IPS-NIHi11 (cell line): ENCODE measurements around the gene CCND1.

Experiments
- DNase-seq: peaks from one replicate; pipeline ENCODE4 v3.0.0; 2012; ENCODE audit warnings: mixed read lengths, low spot score

The CCND1 gene

DNA sequence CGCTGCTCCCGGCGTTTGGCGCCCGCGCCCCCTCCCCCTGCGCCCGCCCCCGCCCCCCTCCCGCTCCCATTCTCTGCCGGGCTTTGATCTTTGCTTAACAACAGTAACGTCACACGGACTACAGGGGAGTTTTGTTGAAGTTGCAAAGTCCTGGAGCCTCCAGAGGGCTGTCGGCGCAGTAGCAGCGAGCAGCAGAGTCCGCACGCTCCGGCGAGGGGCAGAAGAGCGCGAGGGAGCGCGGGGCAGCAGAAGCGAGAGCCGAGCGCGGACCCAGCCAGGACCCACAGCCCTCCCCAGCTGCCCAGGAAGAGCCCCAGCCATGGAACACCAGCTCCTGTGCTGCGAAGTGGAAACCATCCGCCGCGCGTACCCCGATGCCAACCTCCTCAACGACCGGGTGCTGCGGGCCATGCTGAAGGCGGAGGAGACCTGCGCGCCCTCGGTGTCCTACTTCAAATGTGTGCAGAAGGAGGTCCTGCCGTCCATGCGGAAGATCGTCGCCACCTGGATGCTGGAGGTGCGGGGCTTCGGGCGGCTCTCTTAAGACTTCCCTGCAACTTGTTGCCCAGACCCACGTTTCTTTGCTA, at the start of gene CCND1:
Gene CCND1, plus strand, starts transcription at position 162 of the 587 bp plus-strand sequence. Its CDS starts 158 bp downstream, at position 320.
- DNase-seq: peak; percentile 70

DNA sequence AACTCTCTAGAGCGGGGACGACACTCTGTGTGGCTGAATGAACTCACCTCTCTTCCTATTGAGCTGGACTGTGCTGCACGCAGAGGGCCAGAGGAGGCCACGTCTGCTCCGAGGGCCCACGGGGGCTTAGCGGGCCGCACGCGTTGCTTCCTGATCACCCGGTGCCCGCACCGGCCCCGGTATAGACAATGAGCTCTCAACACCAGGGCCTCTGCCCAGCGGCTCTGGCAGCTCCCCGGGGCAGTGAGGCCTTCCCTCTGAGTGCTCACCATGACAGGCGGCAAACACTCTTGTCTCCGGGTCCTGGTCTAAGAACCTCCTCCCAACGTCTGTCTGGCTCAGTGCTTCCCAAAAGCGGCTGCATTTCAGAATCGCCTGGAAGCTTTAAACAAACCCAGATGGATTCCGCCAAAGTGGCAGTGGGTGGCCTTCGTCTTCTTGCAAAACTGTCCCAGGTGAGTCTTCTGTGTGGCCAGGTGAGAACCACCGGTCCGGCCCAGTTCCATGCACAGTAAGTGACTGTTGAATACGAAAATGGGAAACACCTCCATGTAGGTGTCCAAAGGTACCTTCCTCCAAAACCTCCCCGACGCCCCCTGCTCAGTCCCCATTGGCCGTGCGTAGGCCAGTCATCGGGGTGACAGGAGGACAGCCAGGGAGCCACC, 47.8 kb upstream of the CCND1 start:
- no peak for DNase-seq

DNA sequence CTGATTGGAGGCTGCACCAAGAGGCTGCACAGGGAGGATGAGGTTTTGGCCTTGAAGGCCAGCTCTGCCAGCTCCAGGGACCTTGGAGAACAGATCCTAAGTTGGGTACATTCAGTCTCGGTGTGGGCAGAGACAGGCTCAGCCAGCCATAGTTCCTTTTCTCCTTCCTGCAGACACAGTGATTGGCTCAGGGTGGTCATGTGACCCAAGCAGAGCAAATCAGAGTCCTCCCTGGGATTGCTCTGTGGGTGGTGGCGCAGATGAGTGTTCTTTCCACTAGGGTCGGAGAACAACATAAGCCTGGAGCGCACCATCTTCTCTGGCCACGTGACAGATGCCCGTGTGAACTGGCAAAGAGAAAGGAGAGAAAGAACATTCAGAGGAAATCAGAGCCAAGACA, 47.1 kb upstream of the CCND1 start:
- no peak for DNase-seq

DNA sequence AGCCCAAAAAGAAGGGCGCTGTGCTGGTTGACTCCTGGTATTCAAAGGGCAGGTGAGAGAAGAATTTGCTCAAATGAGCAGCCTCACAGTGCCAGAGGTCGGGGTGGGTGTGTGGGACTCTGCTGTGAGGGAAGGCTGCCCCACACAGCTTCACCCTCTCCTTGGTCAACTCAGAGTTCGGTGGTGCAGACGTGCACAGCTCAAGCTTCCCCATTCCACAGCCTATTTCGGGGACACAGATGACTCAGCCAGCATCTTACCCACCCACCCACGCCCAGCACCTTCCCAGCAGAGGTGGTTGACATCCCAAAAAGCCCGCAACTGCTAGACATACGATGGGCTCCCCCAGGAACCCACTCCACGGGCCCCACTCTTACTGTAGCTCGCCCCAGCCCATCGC, 46.5 kb upstream of the CCND1 start:
- DNase-seq: no peak

DNA sequence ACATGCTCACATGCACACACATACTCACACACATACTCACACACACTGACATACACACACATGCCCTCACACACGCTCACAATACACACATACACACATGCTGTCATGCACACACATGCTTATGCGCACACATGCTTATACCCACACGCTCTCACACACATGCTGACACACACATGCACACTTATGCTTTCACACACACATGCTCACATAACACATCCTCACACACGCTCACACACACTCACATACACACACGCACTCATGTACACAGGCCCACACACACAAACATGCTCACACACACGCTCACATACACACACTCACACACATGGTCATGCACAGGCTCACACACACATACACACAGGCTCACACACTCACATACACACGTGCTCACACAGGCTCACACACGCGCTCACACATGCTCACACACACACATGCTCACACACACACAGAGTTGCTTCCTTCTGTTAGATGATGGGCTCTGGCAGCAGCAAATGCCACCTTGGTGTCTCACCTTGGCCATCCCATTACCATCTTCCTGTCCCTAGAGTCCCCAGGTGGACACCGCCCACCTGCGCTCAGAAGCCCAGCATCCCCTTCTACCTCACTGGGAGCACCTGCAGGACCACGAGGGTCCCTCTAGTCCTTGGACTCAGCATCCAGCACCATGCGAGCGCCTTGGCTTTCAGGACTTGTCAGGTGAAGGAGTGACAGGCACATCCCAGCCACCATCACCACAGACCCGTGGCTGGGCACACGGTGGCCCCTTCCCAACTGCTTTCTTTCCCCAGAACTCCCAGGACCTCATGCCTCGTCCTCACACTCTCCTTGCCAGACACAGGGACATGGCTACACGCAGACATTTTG, 44.9 kb upstream of the CCND1 start:
- DNase-seq: no peak

DNA sequence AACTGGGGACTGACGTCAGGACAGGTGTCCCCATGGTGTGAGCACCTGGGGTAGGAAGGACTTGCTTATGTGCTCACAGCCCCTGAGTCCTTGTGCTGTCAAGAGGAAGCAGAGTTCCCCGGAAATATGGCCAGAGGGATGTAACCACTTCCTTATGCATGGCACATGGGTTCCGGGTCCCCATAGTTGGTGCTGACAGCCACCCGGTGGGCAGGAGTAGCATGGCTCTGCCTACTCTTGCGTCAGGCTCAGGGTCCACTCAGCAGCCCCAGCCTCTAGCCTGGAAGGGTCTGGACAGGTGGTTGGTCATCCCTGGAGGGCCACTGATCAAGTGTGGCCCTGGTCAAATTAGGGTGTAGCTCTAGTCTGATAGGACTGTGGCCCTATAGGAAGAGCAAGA, 42.8 kb upstream of the CCND1 start:
- DNase-seq: no peak

DNA sequence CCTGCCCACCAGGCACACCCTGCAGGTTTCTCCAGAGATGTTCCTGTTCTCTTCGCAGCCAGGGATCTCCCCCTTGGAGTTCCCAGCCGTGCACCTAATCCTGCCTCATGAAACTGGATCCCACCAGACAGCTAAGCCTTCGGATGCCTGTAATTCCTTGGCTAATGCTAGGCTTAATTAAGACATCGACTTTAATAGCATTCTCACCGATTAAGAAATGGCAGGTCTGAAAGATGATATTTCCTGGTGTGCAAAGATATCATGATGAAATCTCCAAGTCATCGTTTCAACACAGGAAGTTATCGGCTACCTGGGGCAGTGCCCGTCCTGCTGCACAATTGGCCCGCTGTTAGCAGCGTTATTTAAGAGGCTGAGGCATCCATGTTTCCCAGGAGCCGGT, 41.5 kb upstream of the CCND1 start:
- no peak for DNase-seq

DNA sequence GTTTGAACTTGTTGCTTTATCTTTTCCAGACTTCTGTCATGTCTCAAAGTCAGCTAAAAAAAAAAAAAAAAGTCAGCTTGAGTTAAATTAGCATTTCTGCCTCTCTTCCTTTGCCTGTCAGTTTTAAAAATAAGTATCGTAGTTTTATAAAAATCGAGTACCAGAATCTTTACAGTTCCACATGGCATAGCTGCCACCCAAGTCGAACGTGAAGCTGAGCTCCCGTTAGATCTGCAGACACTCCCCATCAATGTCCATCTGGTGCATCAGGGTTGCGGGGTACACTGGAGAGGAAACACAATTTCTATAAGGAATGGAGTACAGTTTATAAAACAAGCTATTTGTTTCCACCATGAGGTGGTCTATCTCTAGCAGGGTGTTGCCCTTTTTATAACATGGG, 41.0 kb upstream of the CCND1 start:
- DNase-seq: no peak

DNA sequence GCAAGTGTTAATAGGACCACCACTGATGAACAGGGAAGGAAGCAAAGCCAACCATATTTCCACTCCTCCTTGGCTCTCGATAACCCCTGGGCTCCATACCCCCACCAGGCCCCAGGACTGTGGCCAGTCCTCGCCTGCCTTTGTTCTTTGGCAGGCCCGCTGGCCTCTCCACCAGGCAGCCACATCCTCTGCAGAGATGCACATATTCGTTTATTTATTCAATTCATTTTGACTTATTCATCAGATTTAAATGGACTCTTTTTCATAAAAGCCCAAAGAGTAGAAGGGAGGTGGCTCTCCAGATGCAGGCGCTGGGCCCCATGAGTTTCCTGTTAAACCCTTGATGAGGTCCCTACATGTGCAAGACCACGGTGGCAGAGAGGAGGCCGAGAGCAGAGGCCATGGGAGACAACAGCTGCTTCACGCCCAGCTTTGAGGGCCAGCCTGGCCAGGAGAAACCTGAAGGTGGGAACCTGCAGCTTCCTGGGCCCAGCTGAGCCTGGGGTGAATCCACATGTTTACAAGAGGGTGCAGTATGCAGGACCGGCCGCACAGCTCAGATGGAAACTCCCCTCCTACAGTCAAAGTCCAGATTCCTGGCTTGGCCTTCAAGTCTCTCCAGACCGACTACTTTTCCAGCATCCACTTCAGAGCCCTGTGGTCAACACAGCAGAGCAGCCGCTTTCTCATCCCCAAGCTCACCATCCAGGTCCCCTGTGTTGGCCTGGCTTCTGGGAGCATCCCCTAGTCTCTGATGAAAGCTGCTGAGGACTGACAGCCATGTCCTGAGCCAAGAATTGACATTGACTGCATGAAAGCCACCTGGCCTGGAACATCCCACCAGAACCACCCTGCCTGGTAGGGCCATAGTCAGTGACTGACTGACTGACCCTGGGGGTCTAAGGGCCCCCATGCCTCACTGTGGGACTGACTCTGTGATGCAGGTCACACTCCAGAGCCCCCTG, 39.7 kb upstream of the CCND1 start:
- no peak for DNase-seq

DNA sequence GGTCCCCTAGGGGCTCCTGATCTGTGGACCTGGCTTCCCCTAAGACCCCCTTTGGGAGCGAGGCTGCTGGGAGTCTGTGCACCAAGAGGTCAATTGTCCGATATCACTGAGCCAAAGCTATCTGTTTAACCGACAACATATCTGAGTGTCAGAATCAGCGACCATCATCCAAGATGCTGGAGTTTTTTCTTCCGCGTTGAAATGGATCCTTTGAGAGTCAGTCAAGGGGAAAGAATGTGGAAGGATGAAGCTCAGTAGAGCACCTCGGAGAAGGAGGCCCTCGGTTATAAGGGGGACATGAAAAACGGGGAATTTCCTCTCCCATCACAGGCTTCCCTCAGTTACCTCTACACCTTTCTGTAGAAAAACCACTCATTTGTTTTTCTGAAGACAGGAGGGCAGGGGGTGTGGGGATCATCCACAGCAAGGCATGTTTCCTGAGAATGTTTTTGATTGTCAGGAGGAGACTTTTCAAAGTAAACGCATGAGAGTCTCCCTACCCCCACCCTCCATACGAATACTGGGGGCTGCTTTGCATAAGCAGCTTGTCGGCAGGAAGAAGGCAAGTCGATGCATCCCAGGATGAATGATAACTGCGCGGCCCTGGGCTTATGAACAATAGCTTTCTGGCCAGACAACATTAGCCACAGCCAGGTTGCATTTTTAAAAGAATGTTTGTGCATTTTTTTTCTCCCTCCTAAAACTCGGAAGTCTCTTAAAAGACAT, 37.7 kb upstream of the CCND1 start:
- no peak for DNase-seq

DNA sequence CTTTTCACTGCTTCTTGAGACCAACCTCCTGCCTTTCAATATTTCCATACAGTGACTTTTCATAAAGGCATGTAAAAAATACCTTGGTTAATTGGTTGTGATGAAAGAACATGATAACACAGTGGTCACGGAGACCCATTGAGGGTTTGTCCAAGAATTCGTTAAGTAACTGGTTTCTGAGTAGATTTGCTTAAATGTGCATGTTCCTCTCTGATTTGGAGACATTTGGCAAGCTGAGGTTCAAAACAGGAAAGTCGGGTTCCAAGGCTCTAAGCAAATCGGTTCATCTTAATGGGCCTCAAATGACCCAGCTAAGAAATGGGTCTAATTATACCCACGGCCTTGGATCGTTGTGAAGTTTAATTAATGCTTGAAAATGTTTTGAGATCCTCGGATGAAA, 36.9 kb upstream of the CCND1 start:
- no peak for DNase-seq

DNA sequence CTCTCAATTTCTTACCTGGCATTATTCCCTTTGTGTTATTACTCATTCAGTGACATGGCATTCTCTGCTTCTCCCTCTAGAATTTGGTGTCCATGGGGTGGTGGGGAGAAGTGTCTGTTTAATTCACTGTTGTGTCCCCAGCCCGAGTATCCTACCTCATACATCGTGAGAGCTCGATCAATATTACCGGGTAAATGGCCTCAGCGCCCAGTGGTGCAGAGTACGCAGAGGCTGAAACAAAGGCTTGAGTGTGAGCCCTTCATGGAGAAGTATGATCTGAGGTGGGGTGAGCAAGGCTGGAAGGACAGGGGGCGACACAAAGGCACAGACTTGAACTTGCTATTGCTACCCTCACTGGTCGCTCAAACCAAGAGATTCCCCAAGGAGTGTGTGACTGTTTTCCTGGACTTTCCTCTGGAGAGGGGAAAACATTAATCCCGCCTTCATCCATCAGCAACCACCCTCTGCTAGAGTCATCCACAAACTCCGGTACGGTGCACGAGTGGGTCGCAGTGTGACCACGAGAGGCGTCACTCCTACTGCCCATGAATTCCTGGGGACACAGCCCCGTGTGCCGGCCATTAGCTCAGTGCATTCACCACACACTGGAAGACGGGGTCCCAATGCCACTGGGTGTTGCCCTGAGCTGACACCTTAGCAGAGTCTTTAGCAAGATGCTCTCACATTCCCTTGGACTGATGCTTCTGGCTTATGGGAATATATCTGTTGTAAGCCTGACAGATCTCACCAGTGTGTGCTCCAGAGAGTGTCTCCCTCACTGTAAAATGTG, 35.0 kb upstream of the CCND1 start:
- no peak for DNase-seq

DNA sequence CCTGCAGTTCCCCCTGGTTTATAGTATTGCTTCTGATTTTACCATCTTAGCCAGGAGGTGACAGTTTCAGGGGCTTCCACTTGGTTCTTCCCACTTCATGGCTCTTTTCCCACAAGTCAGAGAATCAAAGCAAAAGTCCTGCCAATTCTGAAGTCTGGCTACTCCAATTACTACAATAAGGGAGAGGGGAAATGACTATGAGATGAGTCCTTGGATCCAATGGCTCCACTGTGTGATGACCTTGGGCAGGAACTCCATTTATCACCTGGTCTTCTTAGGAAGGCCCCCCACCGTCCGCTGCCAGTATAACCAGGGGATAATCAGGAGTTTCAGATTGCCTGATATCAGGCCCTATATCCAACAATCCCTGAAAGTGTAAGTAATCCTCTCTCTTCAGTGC, 31.6 kb upstream of the CCND1 start:
- DNase-seq: no peak

DNA sequence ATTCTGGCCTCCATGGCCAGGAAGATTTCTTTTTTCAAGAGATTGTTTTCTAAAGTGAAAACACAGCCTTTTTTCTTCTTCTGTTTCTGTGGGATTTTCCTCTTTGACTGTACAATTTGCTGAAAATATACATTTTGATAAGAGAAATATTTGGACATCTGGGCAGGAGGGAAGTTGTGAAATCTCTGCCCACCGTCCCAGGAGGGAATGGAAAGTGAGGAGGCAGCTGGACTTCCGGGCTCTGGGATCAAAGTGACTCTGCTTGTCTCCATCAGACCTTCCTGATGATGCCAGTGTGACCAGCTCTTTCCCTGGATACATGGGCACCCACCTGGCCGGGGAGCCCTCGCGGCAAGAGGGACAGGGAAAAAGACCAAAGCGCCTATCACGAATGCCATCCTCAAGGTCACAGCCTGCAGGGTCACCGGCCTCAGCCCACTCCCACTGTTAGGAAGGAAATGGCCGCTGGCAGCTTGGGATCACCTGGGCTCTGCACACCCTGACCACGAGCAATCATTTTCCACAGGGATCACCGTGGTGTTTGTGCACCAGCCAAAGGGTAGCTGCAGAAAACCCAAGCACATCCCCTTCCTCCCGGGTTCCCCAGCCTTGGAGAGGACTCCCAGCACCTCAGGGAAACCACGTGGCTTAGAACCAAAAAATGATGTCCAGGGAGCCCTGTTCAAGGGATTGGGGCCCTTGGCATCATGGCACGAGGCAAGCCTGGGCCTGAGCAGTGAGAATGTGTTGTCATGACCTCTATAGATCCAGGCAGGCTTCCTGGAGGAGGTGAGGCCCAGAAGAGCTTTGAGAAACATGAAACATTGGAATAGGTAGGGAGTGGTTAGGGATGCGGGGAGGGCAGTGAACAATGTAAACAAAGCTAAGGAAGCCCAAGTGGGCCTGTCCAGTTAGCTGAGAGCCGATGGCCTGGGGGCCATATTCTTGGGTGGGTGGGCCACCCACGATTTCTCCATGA, 29.1 kb upstream of the CCND1 start:
- no peak for DNase-seq

DNA sequence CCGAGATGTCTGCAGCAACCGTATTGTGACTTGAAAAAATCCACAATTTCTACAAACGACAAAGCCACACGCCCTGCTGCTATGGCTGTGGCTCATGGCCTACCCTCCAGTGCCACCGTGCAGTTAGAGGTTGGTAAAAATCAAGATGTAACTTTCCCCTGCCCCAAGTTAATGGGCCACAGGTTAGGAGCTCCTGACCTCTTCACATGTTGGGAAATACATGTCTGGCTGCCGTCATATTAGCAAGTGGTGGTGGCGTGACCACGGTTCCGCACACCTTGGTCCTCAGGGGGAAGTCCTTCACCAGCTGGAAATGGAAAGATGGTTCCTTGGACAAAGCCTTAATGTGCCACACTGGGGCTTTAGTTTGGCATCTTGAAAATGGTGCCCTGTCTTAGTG, 27.4 kb upstream of the CCND1 start:
- DNase-seq: no peak

DNA sequence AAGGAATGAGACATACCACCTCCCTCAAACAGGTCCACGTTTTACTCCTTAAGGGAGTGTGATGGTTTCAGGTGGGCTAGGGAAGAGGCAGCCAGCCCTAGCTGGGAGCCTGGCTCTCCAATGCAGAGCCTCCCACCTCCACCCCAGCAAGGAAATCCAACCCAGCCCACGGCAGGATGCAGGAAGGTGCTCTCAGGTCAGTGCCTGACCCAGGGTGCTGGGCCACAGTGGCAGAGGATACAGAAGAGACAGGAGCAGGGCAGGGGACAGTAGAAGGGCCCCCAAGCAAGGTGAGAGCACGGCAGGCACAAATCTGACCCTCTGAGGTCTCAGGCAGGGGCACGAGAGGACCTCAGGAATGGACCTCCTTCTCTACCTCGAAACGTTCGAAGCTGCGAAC, 26.9 kb upstream of the CCND1 start:
- DNase-seq: no peak

DNA sequence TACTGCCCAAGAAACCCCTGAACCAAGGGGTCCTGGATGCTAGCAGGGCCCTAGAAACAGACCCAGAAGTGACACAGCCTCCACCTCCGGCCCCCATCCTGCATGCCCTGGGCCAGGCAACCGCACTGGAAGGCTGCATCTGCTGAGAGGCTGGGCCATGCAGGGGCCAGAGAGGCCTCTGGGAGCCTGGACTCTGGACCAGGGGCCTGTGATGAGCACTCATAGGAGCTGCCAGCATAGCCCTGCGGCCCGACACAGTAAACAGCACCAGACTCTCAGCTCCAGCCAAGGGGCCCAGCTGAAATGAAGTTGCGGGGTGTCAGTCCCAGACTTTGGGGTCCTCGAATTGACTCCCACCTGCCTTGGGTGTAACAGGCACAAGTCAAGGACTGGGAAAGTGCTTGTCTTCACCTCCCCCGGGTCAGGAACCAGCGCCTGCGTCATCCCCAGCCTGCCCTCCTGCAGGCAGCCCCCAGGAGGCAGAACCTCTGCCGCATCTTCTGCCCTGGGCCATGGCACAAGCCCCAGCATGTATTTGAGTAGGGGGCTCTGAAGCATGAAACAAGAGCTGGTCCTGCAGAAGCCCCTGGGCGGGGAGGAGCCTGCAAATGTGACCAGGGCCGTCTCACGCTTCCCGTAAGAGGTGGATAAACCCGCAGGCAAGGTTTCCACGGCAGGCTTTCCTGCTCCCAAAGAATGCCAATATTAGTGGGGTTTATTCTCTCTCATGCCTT, 25.2 kb upstream of the CCND1 start:
- no peak for DNase-seq

DNA sequence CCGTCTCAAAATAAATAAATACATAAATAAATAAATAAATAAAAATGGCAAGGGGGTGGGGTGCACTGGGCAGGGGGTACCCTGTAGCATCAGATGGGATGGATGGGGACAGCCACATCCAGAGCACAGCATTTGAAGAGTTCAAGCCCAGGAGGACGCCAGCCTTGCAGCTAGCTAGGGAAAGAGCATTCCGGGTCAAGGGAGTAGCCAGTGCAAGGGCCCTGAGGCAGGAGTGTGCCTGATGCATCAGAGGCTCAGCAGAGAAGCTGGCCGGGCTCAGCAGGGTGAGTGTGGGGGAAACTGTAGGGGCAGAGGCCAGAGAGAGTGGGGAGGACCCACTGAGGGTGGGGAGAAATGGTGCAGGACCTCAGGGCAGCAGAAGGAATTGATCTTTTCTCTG, 23.7 kb upstream of the CCND1 start:
- DNase-seq: no peak

DNA sequence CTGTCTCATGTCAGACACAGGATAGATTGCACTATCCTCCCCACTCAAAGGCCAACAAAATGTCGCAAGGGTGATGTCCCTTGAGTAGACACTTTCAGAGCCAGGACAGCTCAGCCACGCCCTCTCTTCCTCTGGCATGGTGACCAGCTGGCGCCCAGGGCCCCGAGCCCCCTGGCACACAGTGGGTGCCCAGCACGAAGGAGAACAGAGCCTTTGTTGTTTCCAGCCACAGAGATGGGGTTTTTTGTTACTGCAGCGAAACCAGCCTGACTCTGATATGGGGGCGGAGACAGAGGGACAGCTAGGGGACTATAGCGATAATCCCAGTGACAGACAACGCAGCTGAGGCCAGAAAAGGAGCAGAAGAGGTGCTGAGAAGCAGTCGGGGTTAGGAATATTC, 23.3 kb upstream of the CCND1 start:
- DNase-seq: no peak
